HG02885 (cell line): ENCODE results near the gene KIAA1217.
A peak's percentile ranks its signal among the peaks of the same experiment; 100 is the strongest.

ENCODE experiments used
- ATAC-seq: cut with Tn5 transposase; IDR thresholded peaks from one replicate; pipeline ENCODE4 v1.9.1; 2021; ENCODE audit warnings: mild to moderate bottlenecking; ENCODE audit not compliant: unreplicated experiment, poor library complexity

The KIAA1217 gene

GRCh38 chr10:24208661-24209431 lies at the start of gene KIAA1217:
Gene KIAA1217 (plus strand): TSS chr10:24209138. CDS start chr10:24209194, 56 bp downstream.
- peak; percentile 33 for ATAC-seq

- ATAC-seq = no peak
Measured at GRCh38 chr10:24162206-24162985, 46.5 kb upstream of the KIAA1217 start.

GRCh38 chr10:24163485-24163884 lies 45.5 kb upstream of the KIAA1217 start:
- ATAC-seq = no peak

GRCh38 chr10:24168258-24169170 lies 40.4 kb upstream of the KIAA1217 start:
- no peak for ATAC-seq

GRCh38 chr10:24170199-24170598 lies 38.7 kb upstream of the KIAA1217 start:
- no peak for ATAC-seq

GRCh38 chr10:24172909-24173308 lies 36.0 kb upstream of the KIAA1217 start:
- no peak for ATAC-seq

GRCh38 chr10:24174014-24174413 lies 34.9 kb upstream of the KIAA1217 start:
- no peak for ATAC-seq

GRCh38 chr10:24176658-24177057 lies 32.3 kb upstream of the KIAA1217 start:
- ATAC-seq = no peak

- ATAC-seq = no peak
Measured at GRCh38 chr10:24177636-24178035, 31.3 kb upstream of the KIAA1217 start.

GRCh38 chr10:24180891-24181290 lies 28.0 kb upstream of the KIAA1217 start:
- no peak for ATAC-seq

- no peak for ATAC-seq
Measured at GRCh38 chr10:24184455-24184854, 24.5 kb upstream of the KIAA1217 start.

GRCh38 chr10:24193330-24193729 lies 15.6 kb upstream of the KIAA1217 start:
- ATAC-seq = no peak

GRCh38 chr10:24197263-24197662 lies 11.7 kb upstream of the KIAA1217 start:
- no peak for ATAC-seq

- ATAC-seq = no peak
Measured at GRCh38 chr10:24201503-24202180, 7.3 kb upstream of the KIAA1217 start.

GRCh38 chr10:24202181-24202570 lies 6.8 kb upstream of the KIAA1217 start:
- ATAC-seq = no peak

GRCh38 chr10:24205821-24206220 lies 3.1 kb upstream of the KIAA1217 start:
- ATAC-seq = no peak

- peak; percentile 16 for ATAC-seq
Measured at GRCh38 chr10:24206334-24206733, 2.6 kb upstream of the KIAA1217 start.

GRCh38 chr10:24206926-24207325 lies 2.0 kb upstream of the KIAA1217 start:
- ATAC-seq = no peak

GRCh38 chr10:24207341-24207740 lies 1.6 kb upstream of the KIAA1217 start:
- no peak for ATAC-seq
